GM21717 (cell line): ENCODE data around the gene ANKRD42.
A peak's percentile ranks its signal among the peaks of the same experiment; 100 is the strongest.
"Not testable (repeated sequence)": the region's sequence is repeated elsewhere in the genome, so short reads cannot be mapped to it uniquely, and the experiment has no call there.

Source experiments
- ATAC-seq: cut with Tn5 transposase; IDR thresholded peaks from one replicate; pipeline ENCODE4 v1.9.1; 2021; ENCODE audit warnings: mild to moderate bottlenecking, moderate library complexity; ENCODE audit not compliant: unreplicated experiment

ANKRD42 gene

DNA sequence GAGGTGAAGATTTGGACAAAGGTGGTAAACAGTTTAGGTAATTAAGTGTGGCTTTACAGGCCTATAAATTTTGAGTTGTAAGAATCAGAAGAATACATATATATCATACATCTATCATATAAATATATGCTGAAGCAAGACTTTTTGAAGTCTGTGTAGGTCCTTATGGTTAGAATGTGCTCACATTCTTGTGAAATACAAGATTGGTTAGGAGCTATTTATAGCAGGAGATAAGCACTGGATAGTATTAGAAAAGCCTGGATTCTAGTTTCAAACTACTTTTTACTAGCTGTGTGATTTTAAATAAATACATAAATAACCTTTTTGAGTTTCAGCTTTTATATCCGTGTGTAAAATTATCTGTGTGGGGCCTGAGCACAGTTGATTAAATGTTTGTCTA is 42.3 kb downstream of the ANKRD42 start:
- no peak for ATAC-seq

DNA sequence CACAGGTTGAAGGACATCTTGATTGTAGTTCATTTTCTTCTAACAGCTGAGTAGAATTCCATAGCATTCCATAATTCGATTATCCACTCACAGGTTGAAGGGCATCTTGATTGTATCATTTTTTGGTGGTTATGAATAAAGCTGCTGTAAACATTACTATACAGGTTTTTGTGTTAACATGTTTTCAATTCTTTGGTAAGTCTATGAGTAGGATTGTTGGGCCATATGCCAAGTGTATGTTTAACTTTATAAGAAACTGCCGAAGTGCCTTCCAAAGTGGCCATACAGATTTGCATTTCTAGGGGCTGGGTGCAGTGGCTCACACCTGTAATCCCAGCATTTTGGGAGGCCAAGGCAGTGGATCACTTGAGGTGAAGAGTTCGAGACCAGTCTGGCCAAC is 44.6 kb downstream of the ANKRD42 start:
- no peak for ATAC-seq

DNA sequence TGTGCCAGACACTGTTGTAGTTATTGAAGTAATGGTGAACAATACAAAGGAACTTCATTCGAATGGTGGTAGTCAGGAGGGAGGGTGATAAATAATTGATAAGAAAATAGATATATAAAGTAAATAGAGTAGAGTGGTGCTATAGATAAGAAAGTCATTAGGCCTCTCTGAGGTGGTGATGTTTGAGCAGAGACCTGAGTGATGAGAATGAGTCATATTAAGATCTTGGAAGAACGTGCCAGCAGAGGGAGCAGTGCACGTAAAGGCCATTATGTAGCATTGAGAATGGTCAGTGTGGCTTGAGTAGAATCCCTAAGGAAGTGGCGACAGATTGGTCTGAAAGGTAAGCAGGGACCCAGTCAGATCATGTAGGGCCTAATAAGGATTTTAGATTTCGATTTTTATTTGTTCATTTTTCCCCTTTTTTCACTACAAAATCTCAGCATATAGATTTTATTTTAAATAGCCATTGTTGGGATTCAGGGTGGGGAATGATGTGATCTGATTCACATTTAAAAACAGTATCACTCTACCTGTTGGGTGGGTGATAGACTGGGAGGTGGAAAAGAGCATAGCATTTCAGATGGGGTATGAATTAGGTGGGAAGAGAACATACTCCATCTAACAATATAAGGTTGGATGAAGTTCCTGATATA is 47.9 kb downstream of the ANKRD42 start:
- peak; percentile 78 for ATAC-seq

DNA sequence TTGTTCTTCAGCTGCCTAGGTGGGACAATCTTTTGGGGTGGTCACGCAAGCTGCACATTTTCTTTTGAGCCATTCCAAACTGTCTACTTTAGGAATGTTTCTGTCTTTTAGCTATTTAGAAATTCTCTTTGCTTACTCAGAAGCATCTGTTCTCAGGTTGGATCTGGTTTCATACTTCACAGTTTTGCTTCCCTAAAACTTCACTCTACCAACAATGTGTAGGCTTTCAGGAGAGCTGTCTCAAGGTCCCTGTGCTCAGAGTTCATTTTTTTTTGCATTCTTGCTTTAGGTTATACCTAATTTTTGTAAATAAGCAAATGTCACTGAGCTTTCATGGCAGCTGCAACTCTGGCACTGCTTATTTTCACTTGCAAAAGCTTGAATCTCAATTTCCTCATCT is 55.9 kb downstream of the ANKRD42 start:
- peak; percentile 48 for ATAC-seq

DNA sequence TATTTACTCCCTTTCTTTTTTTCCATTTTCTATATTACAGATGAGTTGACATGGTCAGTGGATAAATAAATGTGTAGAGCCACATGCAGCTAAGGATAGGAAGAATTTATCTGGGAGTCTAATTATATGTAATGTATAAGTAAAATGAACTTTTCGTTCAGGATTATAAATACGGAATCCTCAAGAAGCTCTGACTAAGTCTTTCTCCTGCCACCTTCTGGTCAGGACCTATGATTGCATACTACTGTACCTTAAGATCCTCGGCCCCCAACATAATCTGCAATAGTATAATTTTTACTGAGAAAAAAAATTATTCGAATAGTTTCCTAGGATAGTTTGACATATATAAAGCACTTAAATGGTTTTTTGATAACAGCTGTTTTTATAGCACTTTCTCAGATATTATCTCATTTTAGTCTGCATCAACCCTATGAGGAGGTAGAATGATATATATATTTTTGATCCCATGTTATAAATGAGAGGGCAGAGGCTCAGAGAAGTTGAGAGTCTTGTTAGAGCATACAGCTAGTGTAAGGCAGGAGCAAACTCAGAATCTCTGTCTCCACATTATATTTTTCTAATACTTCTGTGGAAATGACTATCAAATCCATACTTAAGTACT is 56.6 kb downstream of the ANKRD42 start:
- ATAC-seq = peak; percentile 69

DNA sequence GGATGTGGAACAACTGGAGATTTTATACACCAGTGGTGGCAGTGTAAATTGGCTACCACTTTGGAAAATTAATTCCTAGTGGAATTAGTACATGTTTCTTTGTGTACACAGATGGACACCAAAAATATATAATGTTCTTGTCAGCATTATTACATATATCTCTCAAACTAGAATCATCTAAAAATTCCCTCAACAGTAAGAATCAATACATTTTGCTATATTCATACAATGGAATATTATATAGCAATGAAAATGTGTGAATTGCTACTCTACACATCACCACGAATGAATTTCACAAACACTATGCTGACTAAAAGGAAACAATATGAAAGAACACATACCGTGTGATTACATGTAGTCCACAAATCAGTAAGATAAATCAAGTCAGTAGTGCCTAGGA is 58.8 kb downstream of the ANKRD42 start:
- no peak for ATAC-seq

DNA sequence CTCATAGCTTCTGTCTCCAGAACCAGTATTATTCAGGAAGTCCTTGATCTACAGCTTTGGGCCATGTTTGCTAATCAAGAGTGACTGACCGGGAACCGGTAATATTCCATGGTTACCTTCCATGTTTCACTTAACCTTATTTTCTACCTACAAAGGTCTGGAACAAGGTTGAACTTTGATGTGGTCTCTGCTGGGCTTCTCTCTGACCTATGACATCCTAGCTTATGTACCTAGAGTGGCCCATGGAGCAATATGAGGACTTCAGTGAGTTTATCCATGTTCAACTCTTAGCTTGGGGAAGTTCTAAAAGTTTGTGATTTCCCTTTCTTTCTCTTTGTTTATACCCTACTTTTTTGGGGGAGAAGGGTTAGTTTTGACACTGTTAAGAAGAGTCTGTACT is 59.4 kb downstream of the ANKRD42 start:
- ATAC-seq = no peak

GRCh38 chr11:83255366-83255765 is 61.9 kb downstream of the ANKRD42 start:
- no peak for ATAC-seq

DNA sequence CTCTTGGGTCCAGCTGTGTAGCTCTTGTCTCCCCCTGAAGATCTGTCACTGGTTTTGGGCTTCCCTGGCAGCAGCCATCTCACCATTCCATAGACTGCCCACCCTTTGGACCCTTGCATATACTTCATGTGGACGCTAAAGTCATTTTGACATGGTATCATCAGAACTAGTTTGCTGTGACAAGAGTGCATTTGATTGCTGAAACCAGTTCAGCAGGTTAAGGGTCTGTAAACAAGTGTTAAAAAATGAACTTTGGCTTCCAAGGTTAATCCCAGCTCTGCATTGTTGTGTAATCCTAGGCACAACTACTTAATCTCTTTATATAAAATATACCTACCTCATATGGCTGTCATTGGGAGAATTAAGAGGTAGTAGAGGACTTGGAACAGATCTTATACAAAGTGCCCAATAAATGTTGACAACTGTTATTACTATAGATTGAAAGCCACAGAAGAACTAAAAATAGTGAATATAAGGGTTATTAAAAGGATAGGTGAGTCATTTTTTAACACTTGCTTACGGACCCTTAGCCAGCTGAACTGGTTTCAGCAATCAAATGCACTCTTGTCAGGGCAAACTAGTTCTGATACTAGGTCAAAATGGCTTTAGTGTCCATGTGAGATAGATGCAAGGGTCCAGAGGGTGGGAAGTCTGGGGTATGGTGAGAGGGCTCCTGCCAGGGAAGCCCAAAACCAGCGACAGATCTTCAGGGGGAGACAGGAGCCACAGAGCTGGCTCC is 63.3 kb downstream of the ANKRD42 start:
- ATAC-seq = no peak

DNA sequence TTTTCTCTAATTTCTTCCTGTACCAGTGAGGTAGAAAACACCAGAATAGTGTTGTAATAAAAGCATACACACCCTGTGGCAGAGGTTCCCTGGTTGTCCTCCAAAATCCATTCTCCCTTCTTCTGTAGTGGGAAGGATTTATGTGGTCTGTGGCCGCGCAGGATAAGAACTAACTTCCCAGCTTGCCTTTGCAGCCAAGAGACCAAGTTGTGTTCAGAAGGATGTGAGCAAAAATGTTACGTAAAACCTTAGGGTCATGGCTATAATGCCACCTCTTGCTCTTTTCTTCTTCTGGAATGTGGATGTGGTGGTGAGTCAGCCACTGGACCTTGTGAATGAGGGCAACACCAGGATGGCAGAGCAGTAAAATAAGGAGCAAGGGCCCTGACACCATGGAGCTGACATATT is 64.3 kb downstream of the ANKRD42 start:
- ATAC-seq = no peak

DNA sequence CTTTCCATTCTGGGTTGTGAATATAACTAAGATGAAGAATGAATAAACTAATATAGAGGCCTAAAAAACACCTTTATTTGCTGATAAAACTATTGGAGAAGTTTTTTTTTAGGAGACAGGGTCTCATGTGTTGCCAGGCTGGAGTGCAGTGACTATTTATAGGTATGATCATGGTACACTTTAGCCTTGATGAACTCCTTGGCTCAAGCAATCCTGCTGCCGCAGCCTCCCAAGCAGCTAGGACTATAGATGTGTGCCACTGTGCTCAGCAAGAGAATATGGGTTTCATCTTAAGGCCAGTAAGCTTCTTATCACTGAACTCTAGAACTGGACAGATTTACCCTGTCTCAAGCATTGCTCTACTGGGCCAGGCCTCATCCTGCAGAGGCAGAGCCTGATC is 66.0 kb downstream of the ANKRD42 start:
- no peak for ATAC-seq

DNA sequence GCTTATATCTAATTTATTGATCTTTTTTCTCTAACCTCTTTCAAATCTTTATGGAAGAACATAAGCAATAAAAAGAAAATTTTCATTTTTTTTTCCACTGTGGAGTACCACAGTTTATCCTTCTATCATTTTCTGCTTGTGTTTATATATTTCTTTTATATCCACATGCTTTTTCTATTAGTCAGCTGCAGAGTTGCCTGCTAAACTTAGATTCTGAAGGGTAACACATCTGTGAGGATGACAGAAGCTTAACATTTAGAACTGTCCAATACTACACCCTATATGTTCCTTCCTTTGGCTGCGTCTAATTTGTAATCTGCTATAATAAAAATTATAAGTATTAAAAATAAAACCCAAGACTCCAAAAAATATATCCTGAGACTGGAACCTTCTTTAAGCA is 71.8 kb downstream of the ANKRD42 start:
- ATAC-seq = no peak

DNA sequence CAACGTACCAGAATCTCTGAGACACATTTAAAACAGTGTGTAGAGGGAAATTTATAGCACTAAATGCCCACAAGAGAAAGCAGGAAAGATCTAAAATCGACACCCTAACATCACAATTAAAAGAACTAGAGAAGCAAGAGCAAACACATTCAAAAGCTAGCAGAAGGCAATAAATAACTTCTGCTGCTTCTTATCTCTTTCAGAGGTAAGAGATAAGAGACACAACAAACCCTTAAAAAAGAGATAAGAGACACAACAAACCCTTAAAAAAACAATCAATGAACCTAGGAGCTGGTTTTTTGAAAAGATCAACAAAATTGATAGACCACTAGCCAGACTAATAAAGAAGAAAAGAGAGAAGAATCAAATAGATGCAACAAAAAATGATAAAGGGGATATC is 75.6 kb downstream of the ANKRD42 start:
- not testable (repeated sequence) for ATAC-seq

- not testable (repeated sequence) for ATAC-seq
Measured at GRCh38 chr11:83271734-83272133, 78.2 kb downstream of the ANKRD42 start.

- ATAC-seq = no peak
Measured at GRCh38 chr11:83272627-83273026, 79.1 kb downstream of the ANKRD42 start.

GRCh38 chr11:83275888-83276641 is 82.6 kb downstream of the ANKRD42 start:
- no peak for ATAC-seq

GRCh38 chr11:83278351-83278750 is 84.8 kb downstream of the ANKRD42 start:
- no peak for ATAC-seq

- no peak for ATAC-seq
Measured at GRCh38 chr11:83280256-83280655, 86.7 kb downstream of the ANKRD42 start.

GRCh38 chr11:83282084-83282716 is 88.7 kb downstream of the ANKRD42 start:
- ATAC-seq = no peak

DNA sequence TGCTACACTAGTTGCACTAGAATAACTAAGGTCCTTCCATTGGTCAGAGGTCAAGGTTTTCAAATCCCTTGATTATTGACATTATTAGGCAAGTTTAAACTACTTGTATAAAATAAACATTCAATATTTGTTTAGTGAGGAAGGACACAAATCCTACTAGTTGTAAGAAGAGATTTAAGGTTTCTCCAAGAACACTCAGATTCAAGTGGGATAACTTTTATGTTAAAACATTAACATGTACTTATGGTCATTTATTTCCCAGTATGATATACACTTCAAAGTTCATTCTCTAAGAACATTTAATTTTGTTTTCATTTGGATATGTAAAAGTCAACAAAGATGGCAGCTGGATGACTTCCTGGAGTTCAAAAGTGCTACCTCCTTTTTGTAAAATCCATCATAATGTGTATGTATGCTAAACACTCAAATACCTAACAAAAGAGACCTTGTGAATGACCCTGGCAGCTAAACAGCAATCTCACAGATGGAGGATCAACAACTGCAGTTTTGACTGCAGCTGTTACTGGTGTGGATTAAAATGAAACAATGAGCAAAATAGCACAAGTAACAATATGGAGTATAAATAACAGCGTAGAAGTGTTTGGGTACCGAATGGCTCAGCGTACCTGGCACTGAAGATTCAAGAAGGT is 91.1 kb downstream of the ANKRD42 start:
- no peak for ATAC-seq
